ENCODE data around the gene INPP4B.

The INPP4B gene

DNA sequence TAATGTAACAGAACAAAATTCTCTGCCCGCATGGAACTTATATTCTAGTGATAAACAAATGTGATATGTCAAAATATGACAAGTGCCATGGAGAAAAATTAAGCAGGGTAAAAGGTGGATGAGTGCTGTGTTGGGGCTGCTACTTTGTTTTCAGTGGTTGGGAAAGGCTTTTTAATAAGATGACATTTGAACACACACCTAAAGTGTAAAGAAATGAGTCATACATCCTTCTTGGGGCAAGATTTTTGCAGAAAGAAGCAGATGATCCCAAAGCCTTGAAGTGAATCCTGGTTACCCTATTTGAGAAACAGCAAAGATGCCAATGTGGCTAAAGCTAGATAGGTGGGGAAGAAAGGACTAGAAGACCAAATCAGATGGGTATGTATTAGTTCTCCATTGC, 564.1 kb downstream of the INPP4B start:
- Histone ChIP-seq H3K14ac (ENCODE audit: low read length) (no peak overlapping the region), H3K4ac (ENCODE audit: low read length) (no peak overlapping the region), H3K27me3 (ENCODE audit: control insufficient read depth in 3 of 3, insufficient read depth in 3 of 3, low read depth in 1 of 3, low read length in 3 of 3) (no peaks in the 10 kb centered on the region), H2BK12ac (ENCODE audit: low read length) (no peak overlapping the region), H3K27ac (replicated peaks; ENCODE audit: low read length) (no peak overlapping the region), H3K23ac (ENCODE audit: low read depth, low read length, poor library complexity) (no peak overlapping the region), H2AFZ (ENCODE audit: low read length) (no peak overlapping the region), H4K8ac (ENCODE audit: low read depth, low read length) (no peak overlapping the region), H3K4me3 (ENCODE audit: low read length in 2 of 2) (no peak overlapping the region), H2BK5ac (ENCODE audit: low read length) (no peak overlapping the region), H2BK15ac (ENCODE audit: low read length) (no peak overlapping the region), H3K4me2 (ENCODE audit: insufficient read depth, low read length, poor library complexity, severe bottlenecking) (no peak overlapping the region), H3K79me1 (ENCODE audit: low read depth, low read length) (no peaks in the 10 kb centered on the region), H3K4me1 (ENCODE audit: control insufficient read depth in 2 of 2, insufficient read depth in 1 of 2, low read depth in 1 of 2, low read length in 2 of 2) (peaks cover 0 to 2% of the 10 kb centered on the region in 2 donors), H3K9ac (ENCODE audit: low read depth, low read length, poor library complexity) (no peak overlapping the region), H2AK5ac (ENCODE audit: low read depth, low read length) (no peak overlapping the region), H4K91ac (ENCODE audit: low read depth, low read length, poor library complexity) (no peak overlapping the region), H3K36me3 (replicated peaks in 1 of 2; ENCODE audit: control insufficient read depth in 2 of 2, insufficient read depth in 2 of 2, low read length in 2 of 2) (no peaks in the 10 kb centered on the region), H3K9me3 (replicated peaks in 1 of 2; ENCODE audit: control insufficient read depth in 2 of 2, insufficient read depth in 1 of 2, low read depth in 1 of 2, low read length in 2 of 2) (no peaks in the 10 kb centered on the region), H2BK120ac (ENCODE audit: low read depth, low read length) (no peak overlapping the region), H3K18ac (ENCODE audit: low read length) (no peak overlapping the region)
- no CpG with 5 or more reads among the region's 1 CpG for WGBS, 2 donors (ENCODE audit: extremely low coverage in 2 of 2, insufficient read length in 2 of 2, insufficient replicate concordance in 1 of 2)
- DNase-seq (ENCODE audit: low spot score): no peak

DNA sequence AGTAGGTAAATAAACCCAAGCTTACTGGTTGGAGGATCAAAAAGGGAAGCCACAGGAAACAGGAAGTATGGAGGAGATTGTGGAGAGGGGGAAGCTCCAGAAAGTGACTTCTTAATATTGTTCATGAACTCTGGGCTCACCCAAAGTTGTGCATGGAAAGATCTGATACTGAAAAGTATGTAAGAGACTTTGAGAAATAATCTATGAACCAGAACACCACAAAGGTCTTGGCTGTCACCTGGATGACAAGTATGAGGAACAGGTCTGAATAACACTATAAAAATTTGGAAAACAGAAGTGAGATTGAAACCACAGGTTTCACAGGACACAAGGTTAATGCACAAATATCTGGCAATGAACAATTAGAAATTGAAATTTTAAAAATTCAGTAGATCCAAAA, 567.4 kb downstream of the INPP4B start:
- no peaks in the 10 kb centered on the region for H3K9me3 ChIP-seq (replicated peaks in 1 of 2; ENCODE audit: control insufficient read depth in 2 of 2, insufficient read depth in 1 of 2, low read depth in 1 of 2, low read length in 2 of 2)
- no peak overlapping the region for H2BK15ac ChIP-seq (ENCODE audit: low read length)
- no peaks in the 10 kb centered on the region for H3K79me1 ChIP-seq (ENCODE audit: low read depth, low read length)
- H3K4ac ChIP-seq (ENCODE audit: low read length): no peak overlapping the region
- H3K4me1 ChIP-seq (ENCODE audit: control insufficient read depth in 2 of 2, insufficient read depth in 1 of 2, low read depth in 1 of 2, low read length in 2 of 2): no peaks in the 10 kb centered on the region
- no peaks in the 10 kb centered on the region for H3K36me3 ChIP-seq (replicated peaks in 1 of 2; ENCODE audit: control insufficient read depth in 2 of 2, insufficient read depth in 2 of 2, low read length in 2 of 2)
- no peak overlapping the region for H3K9ac ChIP-seq (ENCODE audit: low read depth, low read length, poor library complexity)
- no peak overlapping the region for H2BK5ac ChIP-seq (ENCODE audit: low read length)
- no peak overlapping the region for H3K14ac ChIP-seq (ENCODE audit: low read length)
- no peak overlapping the region for H3K4me2 ChIP-seq (ENCODE audit: insufficient read depth, low read length, poor library complexity, severe bottlenecking)
- no peak overlapping the region for H2AK5ac ChIP-seq (ENCODE audit: low read depth, low read length)
- no peak for DNase-seq (ENCODE audit: low spot score)
- H2BK12ac ChIP-seq (ENCODE audit: low read length): no peak overlapping the region
- H4K91ac ChIP-seq (ENCODE audit: low read depth, low read length, poor library complexity): no peak overlapping the region
- no peak overlapping the region for H3K23ac ChIP-seq (ENCODE audit: low read depth, low read length, poor library complexity)
- H3K18ac ChIP-seq (ENCODE audit: low read length): no peak overlapping the region
- H3K27me3 ChIP-seq (ENCODE audit: control insufficient read depth in 3 of 3, insufficient read depth in 3 of 3, low read depth in 1 of 3, low read length in 3 of 3): no peaks in the 10 kb centered on the region
- no peak overlapping the region for H2BK120ac ChIP-seq (ENCODE audit: low read depth, low read length)
- no peak overlapping the region for H4K8ac ChIP-seq (ENCODE audit: low read depth, low read length)
- H3K4me3 ChIP-seq (ENCODE audit: low read length in 2 of 2): no peak overlapping the region
- H2AFZ ChIP-seq (ENCODE audit: low read length): no peak overlapping the region
- no peak overlapping the region for H3K27ac ChIP-seq (replicated peaks; ENCODE audit: low read length)

DNA sequence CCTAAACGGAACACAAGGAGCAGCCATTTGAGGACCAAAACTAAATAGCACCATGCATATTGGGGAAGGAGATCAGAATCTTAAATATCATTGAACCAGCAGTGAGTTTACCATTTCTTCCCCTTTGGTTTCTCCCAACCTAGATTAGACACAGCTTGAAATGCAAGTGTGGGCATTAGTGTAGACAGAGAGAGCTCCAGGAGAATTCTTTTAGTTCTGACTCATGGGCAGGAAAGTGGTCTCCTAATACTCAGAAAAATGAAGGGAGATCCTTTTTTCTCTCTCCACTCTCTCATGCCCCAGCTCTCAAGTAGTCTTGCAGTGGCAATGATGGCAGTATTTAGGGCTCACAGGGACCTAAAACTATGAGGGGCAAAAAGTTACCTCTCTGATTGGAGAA, 567.9 kb downstream of the INPP4B start:
- no peak overlapping the region for H4K8ac ChIP-seq (ENCODE audit: low read depth, low read length)
- no peak overlapping the region for H2BK5ac ChIP-seq (ENCODE audit: low read length)
- no peak overlapping the region for H3K18ac ChIP-seq (ENCODE audit: low read length)
- no peak overlapping the region for H2BK120ac ChIP-seq (ENCODE audit: low read depth, low read length)
- no peaks in the 10 kb centered on the region for H3K79me1 ChIP-seq (ENCODE audit: low read depth, low read length)
- WGBS, 2 donors (ENCODE audit: extremely low coverage in 2 of 2, insufficient read length in 2 of 2, insufficient replicate concordance in 1 of 2): no CpG with 5 or more reads among the region's 1 CpG
- no peak overlapping the region for H3K27ac ChIP-seq (replicated peaks; ENCODE audit: low read length)
- H3K9me3 ChIP-seq (replicated peaks in 1 of 2; ENCODE audit: control insufficient read depth in 2 of 2, insufficient read depth in 1 of 2, low read depth in 1 of 2, low read length in 2 of 2): no peaks in the 10 kb centered on the region
- no peak overlapping the region for H2BK15ac ChIP-seq (ENCODE audit: low read length)
- no peak overlapping the region for H4K91ac ChIP-seq (ENCODE audit: low read depth, low read length, poor library complexity)
- no peak overlapping the region for H3K4me2 ChIP-seq (ENCODE audit: insufficient read depth, low read length, poor library complexity, severe bottlenecking)
- H2AFZ ChIP-seq (ENCODE audit: low read length): no peak overlapping the region
- DNase-seq (ENCODE audit: low spot score): no peak
- no peaks in the 10 kb centered on the region for H3K4me1 ChIP-seq (ENCODE audit: control insufficient read depth in 2 of 2, insufficient read depth in 1 of 2, low read depth in 1 of 2, low read length in 2 of 2)
- no peak overlapping the region for H2AK5ac ChIP-seq (ENCODE audit: low read depth, low read length)
- H3K36me3 ChIP-seq (replicated peaks in 1 of 2; ENCODE audit: control insufficient read depth in 2 of 2, insufficient read depth in 2 of 2, low read length in 2 of 2): no peaks in the 10 kb centered on the region
- H3K4me3 ChIP-seq (ENCODE audit: low read length in 2 of 2): no peak overlapping the region
- H3K9ac ChIP-seq (ENCODE audit: low read depth, low read length, poor library complexity): no peak overlapping the region
- no peak overlapping the region for H3K4ac ChIP-seq (ENCODE audit: low read length)
- no peak overlapping the region for H3K14ac ChIP-seq (ENCODE audit: low read length)
- H3K27me3 ChIP-seq (ENCODE audit: control insufficient read depth in 3 of 3, insufficient read depth in 3 of 3, low read depth in 1 of 3, low read length in 3 of 3): no peaks in the 10 kb centered on the region
- H2BK12ac ChIP-seq (ENCODE audit: low read length): no peak overlapping the region
- H3K23ac ChIP-seq (ENCODE audit: low read depth, low read length, poor library complexity): no peak overlapping the region

DNA sequence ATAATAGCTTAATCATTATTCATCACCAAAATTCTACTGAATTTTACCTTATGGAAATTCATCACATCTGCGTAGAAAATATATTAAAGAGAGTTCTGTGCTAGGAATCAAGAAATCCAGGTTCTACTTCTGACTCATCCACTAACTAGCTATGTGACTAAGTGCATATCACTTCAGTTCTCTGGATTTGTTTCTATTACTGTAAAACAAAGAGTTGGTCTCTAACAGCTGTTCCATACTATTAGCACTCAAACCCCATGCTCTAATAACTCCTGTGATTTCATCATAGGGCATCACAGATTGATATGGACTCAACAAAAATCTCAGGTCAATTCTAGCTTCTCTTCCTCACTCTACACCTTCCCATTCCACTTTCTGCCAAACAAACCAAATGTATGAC, 572.0 kb downstream of the INPP4B start:
- Histone ChIP-seq H3K27me3 (ENCODE audit: control insufficient read depth in 3 of 3, insufficient read depth in 3 of 3, low read depth in 1 of 3, low read length in 3 of 3) (no peaks in the 10 kb centered on the region), H3K4me3 (ENCODE audit: low read length in 2 of 2) (no peak overlapping the region), H3K18ac (ENCODE audit: low read length) (no peak overlapping the region), H4K8ac (ENCODE audit: low read depth, low read length) (no peak overlapping the region), H2AFZ (ENCODE audit: low read length) (no peak overlapping the region), H2BK15ac (ENCODE audit: low read length) (no peak overlapping the region), H3K9ac (ENCODE audit: low read depth, low read length, poor library complexity) (no peak overlapping the region), H2AK5ac (ENCODE audit: low read depth, low read length) (no peak overlapping the region), H3K79me1 (ENCODE audit: low read depth, low read length) (no peaks in the 10 kb centered on the region), H3K14ac (ENCODE audit: low read length) (no peak overlapping the region), H3K4ac (ENCODE audit: low read length) (no peak overlapping the region), H3K27ac (replicated peaks; ENCODE audit: low read length) (no peak overlapping the region), H3K23ac (ENCODE audit: low read depth, low read length, poor library complexity) (no peak overlapping the region), H2BK5ac (ENCODE audit: low read length) (no peak overlapping the region), H2BK12ac (ENCODE audit: low read length) (no peak overlapping the region), H3K36me3 (replicated peaks in 1 of 2; ENCODE audit: control insufficient read depth in 2 of 2, insufficient read depth in 2 of 2, low read length in 2 of 2) (no peaks in the 10 kb centered on the region), H4K91ac (ENCODE audit: low read depth, low read length, poor library complexity) (no peak overlapping the region), H2BK120ac (ENCODE audit: low read depth, low read length) (no peak overlapping the region), H3K4me2 (ENCODE audit: insufficient read depth, low read length, poor library complexity, severe bottlenecking) (no peak overlapping the region), H3K4me1 (ENCODE audit: control insufficient read depth in 2 of 2, insufficient read depth in 1 of 2, low read depth in 1 of 2, low read length in 2 of 2) (peaks cover 0 to 9% of the 10 kb centered on the region in 2 donors), H3K9me3 (replicated peaks in 1 of 2; ENCODE audit: control insufficient read depth in 2 of 2, insufficient read depth in 1 of 2, low read depth in 1 of 2, low read length in 2 of 2) (no peaks in the 10 kb centered on the region)
- no peak for DNase-seq (ENCODE audit: low spot score)
- WGBS, 2 donors (ENCODE audit: extremely low coverage in 2 of 2, insufficient read length in 2 of 2, insufficient replicate concordance in 1 of 2): no CpG with 5 or more reads among the region's 1 CpG
